GM10248 (cell line): ENCODE measurements around the gene UQCRH.
"Not testable (repeated sequence)": the region's sequence is repeated elsewhere in the genome, so short reads cannot be mapped to it uniquely, and the experiment has no call there.

ENCODE experiments used
- CTCF ChIA-PET: fragments of 300-600 bp; sonication (Branson Sonifier 250); formaldehyde crosslinking; extraction: SDS; loops from one replicate; lab custom pipeline; 2021; ENCODE audit warnings: antibody characterized with exemption; lab: Yijun Ruan, JAX
- POLR2A ChIA-PET: fragments of 350-650 bp; sonication (Branson Sonifier 250); formaldehyde crosslinking; extraction: SDS; loops from one replicate; lab custom pipeline; 2020; ENCODE audit warnings: antibody characterized with exemption; lab: Yijun Ruan, JAX
- DNase-seq: peaks from one replicate; pipeline ENCODE4 v3.0.0; 2012; ENCODE audit errors: extremely low spot score
- CTCF ChIP-seq: IDR thresholded peaks from 2 replicates; pipeline ENCODE4 v1.5.1; 2012; ENCODE audit warnings: mild to moderate bottlenecking, low read depth; ENCODE audit errors: extremely low read depth, missing control alignments, control extremely low read depth

The UQCRH gene

DNA sequence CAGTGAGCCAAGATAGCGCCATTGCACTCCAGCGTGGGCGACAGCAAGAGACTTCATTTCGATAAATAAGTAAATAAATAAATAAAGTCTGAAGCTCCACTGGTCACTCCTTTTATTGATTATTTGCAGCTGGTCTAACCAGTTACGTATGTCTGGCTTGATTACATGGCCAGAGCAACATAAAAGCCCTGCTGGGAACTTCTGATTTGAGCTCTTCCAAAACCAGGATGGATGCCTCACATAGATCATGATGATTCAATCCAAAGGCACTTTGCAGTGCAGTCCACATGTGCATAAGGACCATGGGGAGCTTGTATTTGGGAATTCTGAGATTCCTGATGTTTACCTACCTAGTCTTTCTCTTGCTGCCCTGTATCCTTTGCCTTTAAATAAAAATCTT is 61.1 kb downstream of the UQCRH start:
- POLR2A ChIA-PET: interaction anchor here (0.5 to 0.6 kb wide), 3 partner anchors 25 to 56 kb away, joined by 3 to 4 read pairs (median 3); no protein-coding TSS in a partner anchor

GRCh38 chr1:46365796-46366195 is 62.3 kb downstream of the UQCRH start:
- POLR2A ChIA-PET, DNase-seq: not testable (repeated sequence)
- CTCF ChIA-PET: interaction anchor here (2.1 to 8.4 kb wide), 2 partner anchors 13 to 17 kb away, joined by 4 to 51 read pairs; no protein-coding TSS in a partner anchor

More for the DNA sequence above, 61.1 kb downstream of the UQCRH start:
- DNase-seq: no peak
- CTCF ChIA-PET: interaction anchor here (8.4 kb wide), 1 partner anchor 16 kb away, joined by 51 read pairs; no protein-coding TSS in a partner anchor
- no peak for TF ChIP-seq CTCF
